Hepatocyte (in vitro differentiated cells): ENCODE results near the gene ZNF385B.

Experiments
- CTCF ChIP-seq: fragments of 200-600 bp; sonication (generic); IDR thresholded peaks from 2 replicates; pipeline ENCODE4 v1.5.1; 2016; ENCODE audit warnings: antibody characterized with exemption, mild to moderate bottlenecking; ENCODE audit not compliant: poor library complexity
- EZH2 ChIP-seq: fragments of 200-600 bp; sonication (generic); IDR thresholded peaks from 2 replicates; pipeline ENCODE4 v1.6.1; 2016; ENCODE audit warnings: antibody characterized with exemption, mild to moderate bottlenecking, borderline replicate concordance
- EZH2phosphoT487 ChIP-seq: fragments of 200-600 bp; sonication (generic); IDR thresholded peaks from one replicate; pipeline ENCODE4 v1.6.1; 2018; ENCODE audit warnings: antibody characterized with exemption, mild to moderate bottlenecking, low read depth, moderate library complexity; ENCODE audit not compliant: unreplicated experiment, severe bottlenecking

- TF ChIP-seq CTCF (no peak), EZH2 (no peak), EZH2phosphoT487 (no peak)
Observed at GRCh38 chr2:179532863-179533278, 328.5 kb downstream of the ZNF385B start.
